Activated CD4-positive, alpha-beta memory T cell treated with anti-CD3 and anti-CD28 coated beads for 36 hours (primary cell): Measurements from ENCODE around the gene TMTC1. TPM values are rescaled to one million over a fixed set of nuclear protein-coding genes. Genes with fewer than 3 reads are reported as not detected.

Experiments
- CTCF ChIA-PET: fragments of 350-600 bp; sonication (Branson Sonifier 250); formaldehyde crosslinking; loops from one replicate; lab custom pipeline; 2021; ENCODE audit warnings: antibody characterized with exemption, inconsistent platforms; lab: Charles Lee
- POLR2A ChIA-PET: fragments of 350-600 bp; sonication (Branson Sonifier 250); formaldehyde crosslinking; loops from one replicate; lab custom pipeline; 2021; ENCODE audit warnings: antibody characterized with exemption; lab: Charles Lee
- DNase-seq: peaks from one replicate; pipeline ENCODE4 v3.0.0-alpha.2; 2020
- H3K27ac Mint-ChIP-seq: one replicate; pipeline ENCODE4 v1.8.0; 2021; ENCODE audit warnings: mixed read lengths
- H3K27me3 Mint-ChIP-seq: one replicate; pipeline ENCODE4 v1.8.0; 2021; ENCODE audit warnings: mixed read lengths
- H3K36me3 Mint-ChIP-seq: one replicate; pipeline ENCODE4 v1.8.0; 2021; ENCODE audit warnings: mixed read lengths
- H3K4me1 Mint-ChIP-seq: one replicate; pipeline ENCODE4 v1.8.0; 2021; ENCODE audit warnings: low read depth, mixed read lengths
- H3K4me3 Mint-ChIP-seq: one replicate; pipeline ENCODE4 v1.8.0; 2021; ENCODE audit warnings: mild to moderate bottlenecking, mixed read lengths
- H3K9me3 Mint-ChIP-seq: one replicate; pipeline ENCODE4 v1.8.0; 2021; ENCODE audit warnings: mixed read lengths
- intact Hi-C: fragments of 100-400 bp; cut with micrococcal nuclease; formaldehyde crosslinking; loops from one replicate; pipeline ENCODE4 v1.15.1; 2023
- total RNA-seq, 2 experiments: library from RNA; stranded (reverse); gene quantifications; one replicate each; pipeline ENCODE4 v1.2.3, GENCODE V29; 2021

TMTC1 gene
- total RNA-seq, 2 experiments from 2014 or later = 0.15 to 0.17 TPM

- CTCF ChIA-PET = interaction anchor here (0.8 kb wide), 1 partner anchor 61 kb away, joined by 3 read pairs; no protein-coding TSS in a partner anchor
- no peak overlapping the region for H3K4me3 Mint-ChIP-seq
- no peaks in the 10 kb centered on the region for H3K36me3 Mint-ChIP-seq
Measured at GRCh38 chr12:29582146-29582545, 201.6 kb downstream of the TMTC1 start.

GRCh38 chr12:29581631-29582030 lies 202.1 kb downstream of the TMTC1 start:
- H3K27me3 Mint-ChIP-seq = peaks cover 3% of the 10 kb centered on the region
- DNase-seq = no peak
- ChIA-PET CTCF (interaction anchor here (0.8 kb wide), 1 partner anchor 61 kb away, joined by 3 read pairs; no protein-coding TSS in a partner anchor), POLR2A (no interaction called here)
- intact Hi-C loops = no loop called here
- H3K4me1 Mint-ChIP-seq = peaks cover 3% of the 10 kb centered on the region
- H3K9me3 Mint-ChIP-seq = peaks cover 3% of the 10 kb centered on the region
- H3K36me3 Mint-ChIP-seq = no peaks in the 10 kb centered on the region
- no peak overlapping the region for H3K4me3 Mint-ChIP-seq
- H3K27ac Mint-ChIP-seq = no peak overlapping the region

More at GRCh38 chr12:29582146-29582545, 201.6 kb downstream of the TMTC1 start:
- Mint-ChIP-seq H3K9me3 (peaks cover 3% of the 10 kb centered on the region), H3K4me1 (peaks cover 3% of the 10 kb centered on the region), H3K27ac (no peak overlapping the region), H3K27me3 (peaks cover 3% of the 10 kb centered on the region)
- DNase-seq = no peak
- intact Hi-C loops = no loop called here
- POLR2A ChIA-PET = no interaction called here

DNA sequence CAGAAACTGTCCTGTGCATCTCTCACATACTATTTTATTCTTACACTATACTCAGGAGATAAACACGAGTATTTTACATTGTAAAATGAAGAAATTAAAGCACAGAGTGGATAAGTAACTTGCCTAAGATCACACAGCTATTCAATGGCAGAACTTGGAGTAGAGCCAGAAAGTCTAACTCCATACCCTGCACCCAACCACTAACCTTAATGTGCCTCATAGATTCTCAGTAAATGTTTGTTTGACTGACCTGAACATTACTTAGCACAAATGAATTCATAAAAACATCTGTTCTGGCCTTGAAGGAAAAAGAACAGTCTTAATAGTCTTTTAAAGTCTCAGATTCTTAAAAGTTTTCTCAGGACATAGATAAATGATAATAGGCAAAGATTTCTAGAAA lies 202.8 kb downstream of the TMTC1 start:
- Mint-ChIP-seq H3K27ac (no peak overlapping the region), H3K27me3 (peaks cover 3% of the 10 kb centered on the region)

DNA sequence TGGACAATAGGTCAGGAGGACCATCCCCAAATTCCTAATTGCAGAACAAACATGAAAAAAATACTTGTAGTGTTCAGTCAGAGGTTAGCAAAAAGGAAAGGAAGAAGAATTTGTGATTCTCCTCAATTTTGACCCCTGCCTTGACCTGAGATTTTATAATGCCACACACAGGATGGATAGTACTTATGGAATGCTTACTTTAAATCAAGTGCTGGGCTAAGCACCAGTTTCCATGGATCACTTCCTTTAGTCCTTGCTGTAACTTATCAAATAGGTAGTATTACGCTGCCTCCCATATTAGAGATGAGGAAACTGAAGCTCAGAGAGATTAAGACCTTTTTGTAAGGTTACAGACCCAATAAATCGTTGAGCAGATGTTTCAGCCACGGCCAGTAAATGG lies 205.0 kb downstream of the TMTC1 start:
- Mint-ChIP-seq H3K4me3 (no peak overlapping the region), H3K36me3 (no peaks in the 10 kb centered on the region), H3K4me1 (peaks cover 3% of the 10 kb centered on the region), H3K27me3 (peaks cover 3% of the 10 kb centered on the region), H3K9me3 (no peaks in the 10 kb centered on the region), H3K27ac (no peak overlapping the region)
- ChIA-PET CTCF (no interaction called here), POLR2A (no interaction called here)
- intact Hi-C loops = no loop called here
- DNase-seq = no peak

More for the DNA sequence above, 202.8 kb downstream of the TMTC1 start:
- Mint-ChIP-seq H3K4me3 (no peak overlapping the region), H3K36me3 (no peaks in the 10 kb centered on the region), H3K9me3 (peaks cover 3% of the 10 kb centered on the region), H3K4me1 (peaks cover 3% of the 10 kb centered on the region)
- intact Hi-C loops = no loop called here
- CTCF ChIA-PET = no interaction called here
- POLR2A ChIA-PET = no interaction called here
- no peak for DNase-seq

DNA sequence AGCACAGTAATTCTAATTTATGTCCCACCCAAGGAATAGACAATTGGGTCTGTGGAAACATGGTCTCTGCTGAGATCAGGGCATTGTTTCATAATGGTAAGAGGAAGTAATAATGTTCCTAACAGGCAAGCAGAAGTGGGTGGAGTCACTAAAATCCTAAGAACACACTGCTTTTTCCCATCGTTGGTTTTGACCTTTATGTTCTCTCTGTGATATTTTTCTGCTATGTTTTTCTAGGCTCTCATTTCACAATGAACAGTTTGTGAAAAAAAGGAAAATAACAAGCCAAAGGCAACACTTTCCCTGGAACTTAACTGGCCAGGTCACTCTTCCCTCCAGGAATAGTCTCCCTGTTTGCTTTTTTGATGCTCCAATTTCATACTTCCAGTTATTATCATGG lies 205.7 kb downstream of the TMTC1 start:
- peaks cover 3% of the 10 kb centered on the region for H3K4me1 Mint-ChIP-seq
- no peaks in the 10 kb centered on the region for H3K9me3 Mint-ChIP-seq
- H3K27me3 Mint-ChIP-seq = peaks cover 3% of the 10 kb centered on the region
- intact Hi-C loops = no loop called here
- no peak overlapping the region for H3K27ac Mint-ChIP-seq
- ChIA-PET CTCF (no interaction called here), POLR2A (no interaction called here)
- H3K36me3 Mint-ChIP-seq = no peaks in the 10 kb centered on the region
- H3K4me3 Mint-ChIP-seq = no peak overlapping the region
- DNase-seq = no peak

- no peaks in the 10 kb centered on the region for H3K9me3 Mint-ChIP-seq
- H3K4me3 Mint-ChIP-seq = no peak overlapping the region
- H3K27me3 Mint-ChIP-seq = peaks cover 3% of the 10 kb centered on the region
- CTCF ChIA-PET = no interaction called here
- no peak overlapping the region for H3K27ac Mint-ChIP-seq
- DNase-seq = no peak
- intact Hi-C loops = no loop called here
- POLR2A ChIA-PET = no interaction called here
- no peaks in the 10 kb centered on the region for H3K36me3 Mint-ChIP-seq
- H3K4me1 Mint-ChIP-seq = no peaks in the 10 kb centered on the region
Measured at GRCh38 chr12:29574500-29574899, 209.2 kb downstream of the TMTC1 start.

DNA sequence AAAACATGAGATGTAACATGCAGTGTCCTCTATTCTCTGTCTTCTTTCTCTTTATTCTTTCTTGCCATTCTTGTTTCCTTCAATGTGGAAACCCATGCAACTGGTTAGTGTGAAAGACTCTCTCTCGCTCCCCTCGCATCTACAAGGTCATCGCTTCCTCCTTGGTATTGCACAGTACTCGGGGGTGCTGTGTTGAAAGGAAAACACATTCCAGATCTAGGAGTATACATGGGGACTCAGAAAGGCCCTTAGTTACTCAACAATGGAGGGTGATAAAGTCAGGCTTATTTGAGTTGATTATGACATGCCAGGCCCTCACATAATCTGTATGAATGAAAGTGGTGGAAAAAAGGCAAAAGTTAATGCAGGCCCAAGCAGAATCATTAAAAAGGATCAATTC lies 210.8 kb downstream of the TMTC1 start:
- H3K36me3 Mint-ChIP-seq = no peaks in the 10 kb centered on the region
- intact Hi-C loops = no loop called here

GRCh38 chr12:29572464-29572863 lies 211.3 kb downstream of the TMTC1 start:
- POLR2A ChIA-PET = no interaction called here
- CTCF ChIA-PET = no interaction called here

More for the DNA sequence above, 210.8 kb downstream of the TMTC1 start:
- no peak for DNase-seq
- POLR2A ChIA-PET = no interaction called here
- Mint-ChIP-seq H3K27ac (no peak overlapping the region), H3K4me3 (no peak overlapping the region), H3K4me1 (no peaks in the 10 kb centered on the region), H3K9me3 (no peaks in the 10 kb centered on the region), H3K27me3 (peaks cover 3% of the 10 kb centered on the region)
- CTCF ChIA-PET = no interaction called here

GRCh38 chr12:29569132-29569757 lies 214.5 kb downstream of the TMTC1 start:
- CTCF ChIA-PET = no interaction called here
- peaks cover 10% of the 10 kb centered on the region for H3K27me3 Mint-ChIP-seq
- POLR2A ChIA-PET = no interaction called here

More at GRCh38 chr12:29572464-29572863, 211.3 kb downstream of the TMTC1 start:
- Mint-ChIP-seq H3K4me1 (no peaks in the 10 kb centered on the region), H3K27me3 (peaks cover 4% of the 10 kb centered on the region), H3K36me3 (no peaks in the 10 kb centered on the region), H3K27ac (no peak overlapping the region), H3K9me3 (no peaks in the 10 kb centered on the region), H3K4me3 (no peak overlapping the region)
- intact Hi-C loops = no loop called here
- DNase-seq = no peak

DNA sequence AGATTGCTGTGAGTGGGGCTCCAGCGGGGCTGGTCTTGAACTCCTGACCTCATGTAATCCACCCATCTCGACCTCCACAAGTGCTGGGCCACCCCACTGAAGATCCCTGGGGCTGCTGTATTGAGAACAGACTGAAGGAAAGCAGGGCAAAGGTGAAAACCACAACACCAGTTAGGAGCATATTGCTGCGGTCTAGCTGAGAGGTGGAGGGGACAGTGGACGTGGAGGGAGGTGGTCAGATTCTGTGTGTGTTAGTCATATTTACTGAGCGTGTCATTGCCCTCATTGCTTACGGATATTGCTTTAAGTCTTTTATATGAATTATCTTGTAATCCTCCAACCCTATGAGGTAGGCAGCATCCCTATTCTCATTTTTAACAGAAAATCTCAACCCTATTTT lies 217.3 kb downstream of the TMTC1 start:
- peaks cover 18% of the 10 kb centered on the region for H3K27me3 Mint-ChIP-seq
- H3K9me3 Mint-ChIP-seq = no peaks in the 10 kb centered on the region
- POLR2A ChIA-PET = no interaction called here
- no peak for DNase-seq
- no peaks in the 10 kb centered on the region for H3K36me3 Mint-ChIP-seq
- no peak overlapping the region for H3K27ac Mint-ChIP-seq
- no peaks in the 10 kb centered on the region for H3K4me1 Mint-ChIP-seq
- CTCF ChIA-PET = interaction anchor here (1.3 kb wide), 1 partner anchor 16 kb away, joined by 3 read pairs; no protein-coding TSS in a partner anchor
- no peak overlapping the region for H3K4me3 Mint-ChIP-seq
- intact Hi-C loops = no loop called here

More at GRCh38 chr12:29569132-29569757, 214.5 kb downstream of the TMTC1 start:
- no peaks in the 10 kb centered on the region for H3K4me1 Mint-ChIP-seq
- H3K36me3 Mint-ChIP-seq = no peaks in the 10 kb centered on the region
- no peak for DNase-seq
- no peak overlapping the region for H3K4me3 Mint-ChIP-seq
- no peak overlapping the region for H3K27ac Mint-ChIP-seq
- intact Hi-C loops = no loop called here
- H3K9me3 Mint-ChIP-seq = no peaks in the 10 kb centered on the region

GRCh38 chr12:29565727-29566126 lies 218.0 kb downstream of the TMTC1 start:
- Mint-ChIP-seq H3K36me3 (no peaks in the 10 kb centered on the region), H3K27ac (no peak overlapping the region), H3K4me1 (no peaks in the 10 kb centered on the region), H3K27me3 (peaks cover 18% of the 10 kb centered on the region), H3K4me3 (no peak overlapping the region), H3K9me3 (no peaks in the 10 kb centered on the region)
- ChIA-PET POLR2A (no interaction called here), CTCF (no interaction called here)
- no peak for DNase-seq
- intact Hi-C loops = no loop called here

DNA sequence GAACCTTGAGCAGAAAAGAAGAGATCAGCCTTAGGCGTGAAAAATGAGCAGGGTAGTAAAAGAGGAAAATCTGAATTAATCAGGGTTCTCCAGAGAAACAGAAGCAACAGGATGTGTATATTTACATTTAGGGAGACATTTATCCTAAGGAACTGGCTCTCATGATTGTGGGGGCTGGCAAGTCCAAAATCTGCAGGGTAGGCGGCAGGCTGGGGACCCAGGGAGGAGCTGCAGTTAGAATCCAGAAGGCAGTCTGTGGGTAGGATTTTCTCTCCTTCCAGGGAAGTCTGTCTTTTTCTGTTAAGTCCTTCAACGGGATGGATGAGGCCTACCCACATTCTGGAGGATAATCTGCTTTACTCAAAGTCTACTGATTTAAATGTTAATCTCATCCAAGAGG lies 218.8 kb downstream of the TMTC1 start:
- ChIA-PET CTCF (no interaction called here), POLR2A (no interaction called here)
- no peak overlapping the region for H3K4me3 Mint-ChIP-seq

DNA sequence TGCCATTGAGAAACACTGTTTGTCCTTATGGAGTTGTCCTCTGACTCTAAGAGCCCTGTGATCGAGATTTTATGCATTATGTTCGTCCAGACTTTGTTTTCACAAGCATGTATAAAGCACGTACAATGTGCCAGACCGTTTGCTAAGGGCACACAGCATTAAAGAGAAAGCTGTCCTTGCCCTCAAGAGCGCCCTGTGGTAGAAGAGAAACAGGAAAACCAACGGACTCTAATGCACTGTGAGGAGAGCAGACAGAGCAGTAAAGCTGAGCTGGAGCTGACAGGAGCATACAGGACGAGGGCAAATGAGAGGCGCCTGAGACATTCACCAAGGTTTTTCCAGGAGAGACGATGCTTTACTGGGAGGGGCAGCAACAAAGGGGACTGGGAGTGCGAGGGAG lies 220.1 kb downstream of the TMTC1 start:
- H3K4me3 Mint-ChIP-seq = no peak overlapping the region
- ChIA-PET POLR2A (no interaction called here), CTCF (interaction anchor here (2.2 kb wide), 1 partner anchor 10 kb away, joined by 7 read pairs; no protein-coding TSS in a partner anchor)
- H3K36me3 Mint-ChIP-seq = no peaks in the 10 kb centered on the region
- DNase-seq = no peak
- intact Hi-C loops = no loop called here
- no peaks in the 10 kb centered on the region for H3K4me1 Mint-ChIP-seq
- H3K27ac Mint-ChIP-seq = no peak overlapping the region
- H3K9me3 Mint-ChIP-seq = no peaks in the 10 kb centered on the region
- peaks cover 18% of the 10 kb centered on the region for H3K27me3 Mint-ChIP-seq

More for the DNA sequence above, 218.8 kb downstream of the TMTC1 start:
- intact Hi-C loops = no loop called here
- Mint-ChIP-seq H3K9me3 (no peaks in the 10 kb centered on the region), H3K27me3 (peaks cover 18% of the 10 kb centered on the region), H3K27ac (no peak overlapping the region), H3K4me1 (no peaks in the 10 kb centered on the region), H3K36me3 (no peaks in the 10 kb centered on the region)
- DNase-seq = no peak
